HG02642 (cell line): ENCODE data around the gene MBP.

Experiments used
- ATAC-seq: cut with Tn5 transposase; IDR thresholded peaks from one replicate; pipeline ENCODE4 v1.9.1; 2021; ENCODE audit warnings: mild to moderate bottlenecking; ENCODE audit not compliant: unreplicated experiment, poor library complexity

Gene MBP

GRCh38 chr18:76935722-76936337 is 196.8 kb downstream of the MBP start:
- ATAC-seq, result no peak

GRCh38 chr18:76932026-76932819 is 200.4 kb downstream of the MBP start:
- ATAC-seq, result no peak

- no peak for ATAC-seq
Observed at GRCh38 chr18:76931171-76931570, 201.4 kb downstream of the MBP start.
